Measurements from ENCODE around the gene ERVK3-1. TPM values are rescaled to one million over a fixed set of nuclear protein-coding genes. Genes with fewer than 3 reads are reported as not detected.
"Not testable (repeated sequence)": the region's sequence is repeated elsewhere in the genome, so short reads cannot be mapped to it uniquely, and the experiment has no call there.

The ERVK3-1 gene
- total RNA-seq, 1 donor from 2014 or later: 11.4 TPM

- no peak for DNase-seq (ENCODE audit: low read depth in 2 of 2)
These were observed 40.4 kb downstream of the ERVK3-1 start for GRCh38 chr19:58345558-58345957.

DNA sequence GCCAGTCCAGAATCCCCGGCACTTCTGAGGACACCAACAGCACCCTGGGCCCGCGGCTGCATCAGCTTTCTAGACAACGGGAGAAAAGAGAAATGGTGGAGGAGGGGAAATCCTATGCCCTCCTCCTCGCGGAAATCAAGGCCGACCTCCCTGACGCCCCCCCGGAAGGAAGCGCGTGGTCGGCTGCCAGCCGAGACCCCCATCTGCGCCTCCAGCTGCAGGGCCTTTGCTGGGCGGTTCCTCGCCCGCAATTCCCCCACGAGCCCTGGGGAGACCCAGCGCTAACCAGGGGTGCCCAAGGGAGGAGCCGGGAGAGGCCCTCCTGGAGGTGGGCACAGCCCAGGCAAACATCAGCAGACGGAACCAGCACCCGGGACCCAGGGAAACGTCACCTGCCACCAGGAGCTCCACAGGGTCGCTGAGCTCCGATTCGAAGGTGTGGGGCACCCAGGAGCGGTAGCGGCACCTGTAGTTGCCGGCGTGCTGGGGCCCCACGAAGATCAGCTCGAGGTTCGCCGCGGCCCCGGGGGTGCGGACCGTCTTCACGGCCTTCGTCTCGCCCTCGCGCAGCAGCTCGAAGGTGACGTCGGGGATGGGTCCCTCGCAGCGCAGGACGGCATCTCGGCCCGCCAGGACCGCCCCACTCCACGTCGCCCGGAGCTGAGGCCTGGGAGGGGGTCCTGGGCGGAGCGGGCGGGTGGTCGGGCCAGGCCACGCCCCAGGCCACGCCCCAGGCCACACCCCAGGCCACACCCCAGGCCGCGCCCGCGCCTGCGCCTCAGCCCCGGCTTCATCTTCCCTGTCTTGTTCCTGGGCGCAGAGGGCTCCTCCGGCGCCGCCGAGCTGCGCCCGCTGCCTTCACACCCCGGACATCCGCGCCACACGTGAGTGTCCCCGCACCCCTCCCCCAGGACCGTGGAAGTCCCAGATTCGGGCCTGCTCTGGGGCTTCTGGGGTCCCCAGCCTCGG lies 42.1 kb downstream of the ERVK3-1 start:
- DNase-seq (ENCODE audit: low read depth in 2 of 2): peak in 1 of 2 donors; percentile 41

DNA sequence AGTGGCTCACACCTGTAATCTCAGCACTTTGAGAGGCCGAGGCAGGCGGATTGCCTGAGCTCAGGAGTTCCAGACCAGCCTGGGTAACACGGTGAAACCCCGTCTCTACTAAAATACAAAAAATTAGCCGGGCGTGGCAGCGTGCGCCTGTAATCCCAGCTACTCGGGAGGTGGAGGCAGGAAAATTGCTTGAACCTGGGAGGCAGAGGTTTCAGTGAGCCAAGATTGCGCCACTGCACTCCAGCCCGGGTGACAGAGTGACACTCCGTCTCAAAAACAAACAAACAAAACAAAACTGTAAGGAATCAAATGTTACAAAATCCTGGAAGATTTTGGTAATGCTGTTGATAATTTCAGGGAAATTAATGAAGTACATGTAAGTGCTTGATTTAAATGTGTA lies 42.9 kb downstream of the ERVK3-1 start:
- DNase-seq (ENCODE audit: low read depth in 2 of 2): not testable (repeated sequence)

DNA sequence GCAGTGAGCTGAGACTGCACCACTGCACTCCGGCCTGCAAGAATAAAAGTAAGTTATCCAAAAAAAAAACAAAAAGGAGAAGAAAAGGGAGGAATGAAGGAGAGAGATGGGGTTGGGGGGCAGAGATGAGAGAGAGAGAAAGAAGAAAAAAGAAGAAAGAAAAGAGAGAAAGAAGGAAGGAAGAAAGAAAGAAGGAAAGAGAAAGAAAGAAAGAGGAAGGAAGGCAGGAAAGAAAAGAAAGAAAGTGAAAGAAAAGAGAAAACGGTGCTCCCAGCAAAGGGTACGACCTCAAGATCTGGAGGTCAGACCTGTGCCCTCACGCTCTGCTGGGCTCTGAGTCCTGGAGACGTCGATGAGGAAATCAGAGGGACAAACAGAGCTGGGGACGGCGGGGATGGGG lies 44.4 kb downstream of the ERVK3-1 start:
- no peak for DNase-seq (ENCODE audit: low read depth in 2 of 2)

GRCh38 chr19:58350001-58350861 lies 45.1 kb downstream of the ERVK3-1 start:
- DNase-seq (ENCODE audit: low read depth in 2 of 2): no peak

DNA sequence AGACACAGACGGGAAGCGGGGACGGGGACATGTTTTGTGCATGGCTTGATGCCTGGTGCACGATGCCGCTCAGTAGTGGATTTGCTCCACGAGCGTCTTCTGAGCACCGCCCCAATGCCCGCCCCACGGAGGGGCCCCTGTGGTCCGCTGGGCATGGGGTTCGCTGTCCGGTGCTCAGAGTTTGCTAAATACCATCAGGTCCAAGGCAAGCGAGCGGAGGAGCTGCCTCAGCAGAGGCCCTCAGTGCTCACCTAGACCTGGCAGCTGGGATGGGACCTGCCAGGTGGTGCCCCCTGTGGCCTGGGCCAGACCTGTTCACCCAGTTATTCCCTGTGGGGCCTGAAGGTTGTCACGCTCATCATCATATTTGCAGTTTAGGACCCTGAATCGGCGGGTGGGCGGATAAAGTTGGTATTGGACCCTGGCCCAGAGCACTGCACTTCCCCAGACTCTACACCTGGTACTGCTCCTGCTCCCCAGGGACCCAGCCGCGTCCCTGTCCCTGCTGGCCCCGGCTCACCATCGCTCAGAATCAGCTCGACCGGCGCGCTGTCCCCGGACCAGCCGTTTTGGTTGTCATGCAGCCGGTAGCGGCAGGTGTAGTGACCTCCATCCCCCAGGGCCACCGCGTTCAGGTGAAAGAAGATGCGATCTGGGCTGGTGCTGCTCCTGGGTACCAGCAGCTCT lies 45.8 kb downstream of the ERVK3-1 start:
- DNase-seq (ENCODE audit: low read depth in 2 of 2): no peak

GRCh38 chr19:58351558-58351878 lies 46.3 kb downstream of the ERVK3-1 start:
- DNase-seq (ENCODE audit: low read depth in 2 of 2): no peak

- DNase-seq (ENCODE audit: low read depth in 2 of 2): no peak
These were observed 47.0 kb downstream of the ERVK3-1 start for GRCh38 chr19:58351990-58352755.

DNA sequence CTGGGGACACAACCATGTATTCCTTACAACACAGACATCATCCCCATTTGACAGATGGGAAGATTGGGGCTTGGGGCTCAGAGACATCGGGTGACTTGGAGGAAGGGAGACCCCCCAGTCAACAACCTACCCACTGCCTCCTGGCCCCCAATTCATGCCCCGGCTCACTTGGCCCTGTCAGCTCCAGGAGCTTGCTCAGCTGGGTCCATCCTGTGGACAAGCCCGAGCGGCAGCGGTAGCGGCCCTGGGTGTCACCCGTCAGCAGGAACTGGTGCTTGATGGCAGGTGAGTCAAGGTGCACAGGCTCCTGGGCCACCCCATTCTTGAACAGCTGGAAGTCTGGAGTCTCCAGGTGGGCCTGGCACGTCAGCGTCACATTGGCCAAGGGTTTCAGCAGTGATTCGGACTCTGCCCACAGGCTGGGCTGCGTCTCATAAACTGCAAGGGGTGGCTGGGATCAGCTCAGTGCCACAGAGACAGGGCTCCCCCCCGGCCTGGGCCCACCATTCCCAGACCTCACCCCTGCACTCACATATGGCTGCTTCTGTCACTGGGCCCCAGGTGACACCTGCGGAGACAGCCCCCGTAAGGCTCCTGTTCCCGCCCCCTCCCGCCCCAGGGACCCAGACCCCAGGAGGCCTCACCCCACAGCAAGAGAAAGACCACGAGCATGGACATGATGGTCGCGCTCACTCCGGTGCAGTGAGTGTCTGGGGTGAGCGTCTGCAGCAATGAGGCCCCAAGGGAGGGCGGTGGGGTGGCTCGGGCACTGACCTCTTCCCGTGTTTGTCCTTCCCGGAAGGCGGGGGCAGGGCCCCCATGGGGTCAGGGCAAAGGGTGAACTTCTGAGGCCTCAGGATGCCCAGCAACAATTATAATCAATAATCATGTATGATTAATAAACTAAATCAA lies 47.8 kb downstream of the ERVK3-1 start, which contains the start of gene A1BG:
TSS of gene A1BG (minus strand) at position 733 of the 912 bp plus-strand sequence. CDS start at position 678, 55 bp downstream.
- DNase-seq (ENCODE audit: low read depth in 2 of 2): no peak

GRCh38 chr19:58353717-58354477 lies 48.7 kb downstream of the ERVK3-1 start:
- no peak for DNase-seq (ENCODE audit: low read depth in 2 of 2)

- DNase-seq (ENCODE audit: low read depth in 2 of 2): no peak
These were observed 49.4 kb downstream of the ERVK3-1 start for GRCh38 chr19:58354478-58355030.

- DNase-seq (ENCODE audit: low read depth in 2 of 2): no peak
These were observed 50.1 kb downstream of the ERVK3-1 start for GRCh38 chr19:58355215-58355796.

- DNase-seq (ENCODE audit: low read depth in 2 of 2): peak in 1 of 2 donors; percentile 41
These were observed 51.0 kb downstream of the ERVK3-1 start for GRCh38 chr19:58355908-58356765.

DNA sequence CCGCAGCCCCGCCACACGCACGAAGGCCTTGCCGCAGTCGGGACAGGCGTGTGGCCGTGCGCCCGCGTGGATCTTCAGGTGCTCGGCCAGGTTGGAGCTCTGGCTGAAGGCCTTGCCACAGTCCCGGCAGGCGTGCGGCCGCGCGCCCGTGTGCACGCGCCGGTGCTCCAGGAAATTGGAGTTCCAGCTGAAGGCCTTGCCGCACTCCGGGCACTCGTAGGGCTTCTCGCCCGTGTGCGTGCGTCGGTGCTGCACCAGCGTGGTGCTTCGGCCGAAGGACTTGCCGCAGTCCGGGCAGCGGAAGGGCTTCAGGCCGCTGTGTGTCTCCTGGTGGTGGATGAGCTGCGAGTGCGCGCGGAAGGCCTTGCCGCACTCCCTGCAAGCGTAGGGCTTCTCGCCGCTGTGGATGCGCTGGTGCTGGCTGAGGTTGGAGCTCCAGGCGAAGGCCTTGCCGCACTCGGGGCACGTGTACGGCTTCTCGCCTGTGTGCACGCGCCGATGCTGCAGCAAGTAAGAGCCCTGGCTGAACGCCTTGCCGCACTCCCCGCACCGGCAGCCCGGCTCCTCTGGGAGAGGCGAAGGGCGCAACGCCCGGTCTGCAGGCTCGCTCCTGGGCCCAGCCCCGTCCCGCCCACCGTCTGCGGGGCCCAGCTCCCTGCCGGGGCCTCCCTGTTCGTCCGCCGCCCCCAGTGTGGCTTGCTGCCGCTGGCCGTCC lies 51.7 kb downstream of the ERVK3-1 start:
- DNase-seq (ENCODE audit: low read depth in 2 of 2): peak in 1 of 2 donors; percentile 22

DNA sequence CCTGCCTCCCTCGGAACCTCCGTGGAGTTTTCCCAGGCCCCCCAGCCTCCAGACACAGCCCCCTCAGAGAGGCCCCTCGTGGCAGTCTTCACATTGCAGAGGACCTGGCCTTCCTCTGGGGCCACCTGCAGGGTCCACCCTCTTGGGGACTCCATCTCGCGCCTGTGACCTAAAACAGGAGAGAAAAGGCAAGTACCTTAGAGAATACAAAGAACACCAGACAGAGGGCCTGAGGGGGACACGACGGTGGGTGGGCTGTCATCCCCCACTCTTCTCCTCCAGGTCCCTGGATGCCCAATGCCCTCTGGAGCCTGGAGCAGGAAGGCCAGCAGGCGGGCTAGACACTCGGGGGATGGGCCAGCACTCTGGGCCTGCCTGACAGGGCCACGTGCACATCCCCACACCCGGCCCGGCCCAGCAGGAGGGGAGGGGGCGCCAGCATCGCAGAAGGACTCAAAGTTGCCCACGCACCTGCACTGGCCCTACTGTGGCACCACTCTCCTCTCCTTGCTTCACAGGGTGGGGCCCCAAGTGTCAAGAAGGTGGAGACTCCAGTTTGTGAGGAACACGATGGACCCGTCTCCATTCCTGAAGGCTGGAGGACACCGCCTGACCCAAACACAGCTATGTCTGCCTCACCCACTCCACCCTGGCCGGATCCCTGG lies 52.4 kb downstream of the ERVK3-1 start:
- no peak for DNase-seq (ENCODE audit: low read depth in 2 of 2)

- peak in 1 of 2 donors; percentile 61 for DNase-seq (ENCODE audit: low read depth in 2 of 2)
These were observed 56.7 kb downstream of the ERVK3-1 start for GRCh38 chr19:58361900-58362271.

Measured in dermis microvascular lymphatic vessel endothelial cell (primary cell).